22Rv1 (cell line): Measurements from ENCODE around the gene NCOR2.

Source experiments
- ZFX ChIP-seq: fragments of 450-650 bp; IDR thresholded peaks from 2 replicates; pipeline ENCODE4 v1.6.1; 2017; ENCODE audit warnings: antibody characterized with exemption, borderline replicate concordance
- TF ChIP-seq, protein P1 (sequence below): fragments of 450-650 bp; IDR thresholded peaks from 2 replicates; pipeline ENCODE4 v1.5.1; 2017; ENCODE audit warnings: mild to moderate bottlenecking

DNA sequence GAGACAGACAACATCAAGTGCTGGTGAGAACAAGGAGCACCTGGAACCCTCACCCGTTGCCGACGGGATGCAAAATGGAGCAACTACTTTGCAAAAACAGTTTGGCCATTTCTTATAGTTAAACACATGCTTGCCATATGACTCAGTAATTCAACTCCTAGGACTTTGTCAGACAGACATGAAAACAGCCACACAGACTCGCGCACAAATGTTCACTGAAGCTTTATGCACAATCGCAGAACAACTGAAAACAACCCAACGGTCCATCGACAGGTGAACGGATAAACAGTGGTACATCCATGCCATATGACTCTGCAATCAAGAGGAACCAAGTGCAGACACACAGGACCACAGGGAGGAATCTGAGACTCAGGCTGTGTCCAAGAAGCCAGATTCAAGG is 30.8 kb downstream of the NCOR2 start:
- TF ChIP-seq, protein P1, sequence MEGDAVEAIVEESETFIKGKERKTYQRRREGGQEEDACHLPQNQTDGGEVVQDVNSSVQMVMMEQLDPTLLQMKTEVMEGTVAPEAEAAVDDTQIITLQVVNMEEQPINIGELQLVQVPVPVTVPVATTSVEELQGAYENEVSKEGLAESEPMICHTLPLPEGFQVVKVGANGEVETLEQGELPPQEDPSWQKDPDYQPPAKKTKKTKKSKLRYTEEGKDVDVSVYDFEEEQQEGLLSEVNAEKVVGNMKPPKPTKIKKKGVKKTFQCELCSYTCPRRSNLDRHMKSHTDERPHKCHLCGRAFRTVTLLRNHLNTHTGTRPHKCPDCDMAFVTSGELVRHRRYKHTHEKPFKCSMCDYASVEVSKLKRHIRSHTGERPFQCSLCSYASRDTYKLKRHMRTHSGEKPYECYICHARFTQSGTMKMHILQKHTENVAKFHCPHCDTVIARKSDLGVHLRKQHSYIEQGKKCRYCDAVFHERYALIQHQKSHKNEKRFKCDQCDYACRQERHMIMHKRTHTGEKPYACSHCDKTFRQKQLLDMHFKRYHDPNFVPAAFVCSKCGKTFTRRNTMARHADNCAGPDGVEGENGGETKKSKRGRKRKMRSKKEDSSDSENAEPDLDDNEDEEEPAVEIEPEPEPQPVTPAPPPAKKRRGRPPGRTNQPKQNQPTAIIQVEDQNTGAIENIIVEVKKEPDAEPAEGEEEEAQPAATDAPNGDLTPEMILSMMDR = no peak
- TF ChIP-seq ZFX = no peak
